GM12878 (cell line): Measurements from ENCODE around the gene SLC39A13. TPM values are rescaled to one million over a fixed set of nuclear protein-coding genes. Genes with fewer than 3 reads are reported as not detected.

Source experiments
- BHLHE40 ChIP-seq, 2 experiments: fragments of 450-650 bp in 1 of 2; IDR thresholded peaks; 2 replicates each; pipeline ENCODE4 v1.6.1; 2011 to 2017; ENCODE audit warnings: low read depth in 2 of 2, borderline replicate concordance in 1 of 2, improper control_type of control experiment in 1 of 2, low read length in 1 of 2, mild to moderate bottlenecking in 1 of 2
- CREM ChIP-seq: IDR thresholded peaks from 2 replicates; pipeline ENCODE4 v1.6.1; 2014; ENCODE audit warnings: antibody characterized with exemption, low read depth
- FOXM1 ChIP-seq: IDR thresholded peaks from 2 replicates; pipeline ENCODE4 v1.6.1; 2012; ENCODE audit warnings: low read depth, mild to moderate bottlenecking, inconsistent platforms, low read length, moderate library complexity
- GATAD2B ChIP-seq: fragments of 450-650 bp; conservative IDR thresholded peaks from 2 replicates; pipeline ENCODE4 v1.6.1; 2017; ENCODE audit warnings: low read depth, mild to moderate bottlenecking, moderate library complexity
- NKRF ChIP-seq: fragments of 450-650 bp; conservative IDR thresholded peaks from 2 replicates; pipeline ENCODE4 v1.6.1; 2017; ENCODE audit warnings: mild to moderate bottlenecking, moderate library complexity
- PAX8 ChIP-seq: fragments of 450-650 bp; IDR thresholded peaks from 2 replicates; pipeline ENCODE4 v1.6.1; 2017; ENCODE audit warnings: mild to moderate bottlenecking, moderate library complexity
- POLR2A ChIP-seq: IDR thresholded peaks from 2 replicates; pipeline ENCODE4 v1.6.1; 2011; ENCODE audit warnings: low read depth, mild to moderate bottlenecking, low read length
- POU2F2 ChIP-seq: IDR thresholded peaks from 3 replicates; pipeline ENCODE4 v1.6.1; 2011; ENCODE audit warnings: low read depth, mild to moderate bottlenecking, low read length, borderline replicate concordance
- RAD21 ChIP-seq: IDR thresholded peaks from 2 replicates; pipeline ENCODE4 v1.6.1; 2011; ENCODE audit warnings: mild to moderate bottlenecking, low read depth, low read length, moderate library complexity; ENCODE audit not compliant: insufficient read depth
- REST ChIP-seq: IDR thresholded peaks from 2 replicates; pipeline ENCODE4 v1.6.1; 2012; ENCODE audit warnings: mild to moderate bottlenecking, low read depth, low read length
- SKIL ChIP-seq: fragments of 450-650 bp; IDR thresholded peaks from 2 replicates; pipeline ENCODE4 v1.6.1; 2017; ENCODE audit warnings: mild to moderate bottlenecking, low read depth, inconsistent platforms; ENCODE audit not compliant: poor library complexity, severe bottlenecking
- SMAD1 ChIP-seq: fragments of 450-650 bp; IDR thresholded peaks from 2 replicates; pipeline ENCODE4 v1.6.1; 2018; ENCODE audit warnings: mild to moderate bottlenecking, low read depth; ENCODE audit not compliant: partially characterized antibody
- SPI1 ChIP-seq: IDR thresholded peaks from 2 replicates; pipeline ENCODE4 v1.6.1; 2011; ENCODE audit warnings: low read depth, mild to moderate bottlenecking, low read length, moderate library complexity, borderline replicate concordance; ENCODE audit not compliant: insufficient read depth
- TCF7 ChIP-seq: IDR thresholded peaks from 2 replicates; pipeline ENCODE4 v1.6.1; 2014; ENCODE audit warnings: antibody characterized with exemption, borderline replicate concordance
- ZNF217 ChIP-seq: fragments of 450-650 bp; IDR thresholded peaks from 2 replicates; pipeline ENCODE4 v1.6.1; 2017; ENCODE audit warnings: antibody characterized with exemption, mild to moderate bottlenecking
- ZNF274 ChIP-seq: IDR thresholded peaks from one replicate; pipeline ENCODE4 v1.8.0; 2011; ENCODE audit not compliant: insufficient read length, insufficient read depth
- ZNF687 ChIP-seq: fragments of 450-650 bp; IDR thresholded peaks from 2 replicates; pipeline ENCODE4 v1.6.1; 2017; ENCODE audit warnings: mild to moderate bottlenecking, moderate library complexity
- polyA plus RNA-seq, 11 experiments: library from polyadenylated mRNA; depleted of rRNA in 4 of 11; unstranded in 6 of 11; stranded (reverse) in 5 of 11; fragments of >200 nt; fragmentation: Nextera tagmentation in 4 of 11; fragmentation: Illumina TruSeq in 1 of 11; extraction: Ambion mirVana in 4 of 11; extraction: Trizol in 1 of 11; gene quantifications; 1 replicate in 1 of 11; 2 replicates in 10 of 11; pipeline versions ENCODE4 v1.2.1 to v1.2.3, GENCODE V29; 2011 to 2016; ENCODE audit warnings: inconsistent platforms in 2 of 11, missing spikeins in 2 of 11, low read depth in 1 of 11
- total RNA-seq, 4 experiments: library from RNA; depleted of rRNA in 3 of 4; stranded (reverse); fragments of >200 nt in 3 of 4; fragmentation: Illumina TruSeq in 1 of 4; extraction: Trizol in 1 of 4; gene quantifications; 2 replicates each; pipeline versions ENCODE4 v1.2.1 to v1.2.3, GENCODE V29; 2013 to 2021

SLC39A13 gene
- total and polyA plus RNA-seq, 10 of the 15 experiments (the other 5 are each of a cell fraction or from before 2014, with no cell fraction given), result 0.23 to 19.8 (median 6.3) TPM

- TF ChIP-seq ZNF687 (peak; percentile 80), NKRF (no peak; the same call in 1 of the 2 replicates), RAD21 (no peak), CREM (peak; percentile 70; the same call in 1 of the 2 replicates), SKIL (no peak), TCF7 (no peak), PAX8 (no peak), POU2F2 (peak; percentile 99), ZNF217 (no peak), FOXM1 (no peak), POLR2A (peak; percentile 93), ZNF274 (no peak), SMAD1 (peak; percentile 54), REST (no peak), GATAD2B (peak; percentile 71; the same call in 1 of the 2 replicates), SPI1 (peak; percentile 44; the same call in 1 of the 2 replicates), BHLHE40 (IDR thresholded peaks at IDR 0.05; ENCODE audit: borderline replicate concordance in 1 of 2, low read depth in 2 of 2, low read length in 1 of 2) (0 out of 4 replicates have a peak, but pooled peaks of 1 of the 2 experiments have one; percentile 7)
Observed at GRCh38 chr11:47378010-47378835, 30.2 kb upstream of the SLC39A13 start, which contains the start of gene SPI1 (continued).
